Heart left ventricle (tissue), 16 donors: Measurements from ENCODE around the gene SERPINA6. TPM values are rescaled to one million over a fixed set of nuclear protein-coding genes. Genes with fewer than 3 reads are reported as not detected.

ENCODE experiments used
- ATAC-seq, 4 donors: fragments of 200-7000 bp; cut with Tn5 transposase; one replicate each; pipeline ENCODE4 v1.9.1; 2020 to 2022; ENCODE audit warnings: moderate library complexity in 4 of 4, mild to moderate bottlenecking in 3 of 4, moderate number of reproducible peaks in 1 of 4
- DNase-seq, 5 donors: peaks; one replicate each; pipeline ENCODE4 v3.0.0-alpha.2; 2020
- H3K27ac ChIP-seq, 12 donors: fragments of 200-600 bp; sonication (generic) in 4 of 12; one replicate each; pipeline versions ENCODE4 v1.5.0 to v1.8.0; 2016 to 2022; ENCODE audit warnings: mild to moderate bottlenecking in 2 of 12
- H3K27me3 ChIP-seq, 9 donors: fragments of 200-600 bp; sonication (generic) in 2 of 9; one replicate each; pipeline versions ENCODE4 v1.5.1 to v1.8.0; 2016 to 2022; ENCODE audit warnings: mild to moderate bottlenecking in 3 of 9
- H3K36me3 ChIP-seq, 9 donors: fragments of 200-600 bp; sonication (generic) in 2 of 9; one replicate each; pipeline versions ENCODE4 v1.5.0 to v1.8.0; 2018 to 2022; ENCODE audit warnings: mild to moderate bottlenecking in 2 of 9
- H3K4me1 ChIP-seq, 12 donors: fragments of 200-600 bp; sonication (generic) in 4 of 12; one replicate each; pipeline versions ENCODE4 v1.5.0 to v1.8.0; 2016 to 2022; ENCODE audit warnings: mild to moderate bottlenecking in 3 of 12
- H3K4me3 ChIP-seq, 12 donors: fragments of 200-600 bp; sonication (generic) in 4 of 12; one replicate each; pipeline versions ENCODE4 v1.5.0 to v1.8.0; 2017 to 2022; ENCODE audit warnings: mild to moderate bottlenecking in 9 of 12, moderate library complexity in 4 of 12
- H3K9me3 ChIP-seq, 12 donors: fragments of 200-600 bp; sonication (generic) in 4 of 12; one replicate each; pipeline versions ENCODE4 v1.5.0 to v1.8.0; 2016 to 2022; ENCODE audit warnings: mild to moderate bottlenecking in 1 of 12
- CTCF ChIP-seq, 12 donors: fragments of 200-600 bp; sonication (generic) in 4 of 12; IDR thresholded peaks; one replicate each; pipeline versions ENCODE4 v1.5.0 to v1.8.0; 2018 to 2022; ENCODE audit warnings: antibody characterized with exemption in 12 of 12, mild to moderate bottlenecking in 5 of 12
- POLR2A ChIP-seq, 2 donors: fragments of 450-650 bp; IDR thresholded peaks; one replicate each; pipeline ENCODE4 v1.6.1; 2017; ENCODE audit warnings: antibody characterized with exemption in 2 of 2, mild to moderate bottlenecking in 2 of 2, moderate library complexity in 2 of 2
- WGBS, 4 donors: extraction: QIAGEN DNeasy Blood & Tissue Kit in 2 of 4; methylation state at CpG; one replicate each; pipeline versions ENCODE4 v1.1.5 to v1.1.7; 2013 to 2018; 5-methylcytosine and 5-hydroxymethylcytosine counted together
- intact Hi-C, 10 donors: fragments of 100-400 bp; cut with DNase I; formaldehyde crosslinking; loops; one replicate each; pipeline versions ENCODE4 v1.11.1 to v1.14.2; 2022
- polyA plus RNA-seq, 2 donors: library from polyadenylated mRNA; stranded (reverse); fragments of 200-250 nt; gene quantifications; one replicate each; pipeline ENCODE4 v1.2.3, GENCODE V29; 2013
- total RNA-seq, 9 donors: library from RNA; depleted of rRNA in 2 of 9; stranded (reverse); fragments of >200 nt in 2 of 9; fragmentation: NEBNext Ultra II Directional in 3 of 9; extraction: Animal tissue kit (Norgen Biotek cat#: 25700) in 3 of 9; gene quantifications; one replicate each; pipeline versions ENCODE4 v1.1.0 to v1.2.4, GENCODE V29; 2016 to 2023
- donor health status: ischemic (EF 13 %, LVEDD 7.1; RV severe dilation, severe dysfunction).
- donor health status: healthy with polysubstance abuse.
- donor health status: DM: no; HTN: yes; CAD: no.
- donor health status: DM: no; HTN: no; CAD: no.
- donor health status: ischemic (EF 25% LVEDD 6.9; RV normal size, moderate dysfunction).
- donor health status: ischemic (EF 25% LVEDD 5.7; RV mildly dilated, moderate dysfunction).
- donor health status: healthy.
- donor health status: DM: yes; HTN: yes; CAD: no.
- donor health status: ischemic (EF 35%, LVEDD 5.7; RV mildly dilated, moderate dysfunction).
- donor health status: nonischemic (EF 11% LVEDD 7.7; RV severe dilation, severe dysfunction).
- donor health status: DM: yes; HTN: yes; CAD: no.
- donor health status: PGD.
- donor health status: ischemic (EF 29% LVEDD 5.4; RV normal size, mild dysfunction).
- donor health status: nonischemic (EF 23%, LVEDD 6.1; RV moderate dilation, normal function).

Gene SERPINA6
- total and polyA plus RNA-seq, 11 donors: not detected

GRCh38 chr14:94341656-94342333, 18.7 kb upstream of the SERPINA6 start:
- H3K36me3 ChIP-seq: no peaks in the 10 kb centered on the region
- peak overlapping the region in 1 of 12 donors; percentile 27 for H3K27ac ChIP-seq
- ATAC-seq: peak in 3 of 4 donors; percentile 43 to 50 (median 46)

GRCh38 chr14:94340533-94340932, 17.4 kb upstream of the SERPINA6 start:
- peaks cover 0 to 3% (median 0%) of the 10 kb centered on the region in 12 donors for H3K9me3 ChIP-seq
- no peak for ATAC-seq
- H3K4me3 ChIP-seq: no peak overlapping the region
- TF ChIP-seq POLR2A (IDR thresholded peaks at IDR 0.05): no peak
- no peak for TF ChIP-seq CTCF (IDR thresholded peaks at IDR 0.05)
- DNase-seq: no peak
- intact Hi-C loops: no loop called here
- H3K27me3 ChIP-seq: no peaks in the 10 kb centered on the region
- H3K36me3 ChIP-seq: no peaks in the 10 kb centered on the region
- H3K27ac ChIP-seq: no peak overlapping the region
- H3K4me1 ChIP-seq: peaks cover 0 to 18% (median 11%) of the 10 kb centered on the region in 12 donors

More at GRCh38 chr14:94341656-94342333, 18.7 kb upstream of the SERPINA6 start:
- Histone ChIP-seq H3K9me3 (peaks cover 0 to 3% (median 0%) of the 10 kb centered on the region in 12 donors), H3K4me1 (peaks cover 0 to 20% (median 11%) of the 10 kb centered on the region in 12 donors), H3K27me3 (no peaks in the 10 kb centered on the region), H3K4me3 (no peak overlapping the region)
- DNase-seq: no peak
- intact Hi-C loops: no loop called here
- WGBS, 4 donors: 37 to 41% (median 38%) methylated on average over 5 of the region's 5 CpGs
- no peak for TF ChIP-seq POLR2A (IDR thresholded peaks at IDR 0.05)
- TF ChIP-seq CTCF (IDR thresholded peaks at IDR 0.05): no peak

- H3K27me3 ChIP-seq: no peaks in the 10 kb centered on the region
- TF ChIP-seq POLR2A (IDR thresholded peaks at IDR 0.05) (no peak), CTCF (IDR thresholded peaks at IDR 0.05) (no peak)
- no peak overlapping the region for H3K4me3 ChIP-seq
- no peak overlapping the region for H3K27ac ChIP-seq
- intact Hi-C loops: no loop called here
- no peak for DNase-seq
- H3K9me3 ChIP-seq: peaks cover 0 to 3% (median 0%) of the 10 kb centered on the region in 12 donors
- H3K4me1 ChIP-seq: peaks cover 0 to 16% (median 11%) of the 10 kb centered on the region in 12 donors
- no peaks in the 10 kb centered on the region for H3K36me3 ChIP-seq
- ATAC-seq: no peak
- WGBS, 4 donors: 74 to 87% (median 80%) methylated on average over 2 of the region's 2 CpGs
These were observed 14.9 kb upstream of the SERPINA6 start for GRCh38 chr14:94338023-94338422.

GRCh38 chr14:94337274-94337673, 14.1 kb upstream of the SERPINA6 start:
- Histone ChIP-seq H3K27me3 (no peaks in the 10 kb centered on the region), H3K4me3 (no peak overlapping the region), H3K36me3 (no peaks in the 10 kb centered on the region), H3K4me1 (peaks cover 0 to 9% (median 7%) of the 10 kb centered on the region in 12 donors), H3K27ac (no peak overlapping the region), H3K9me3 (peaks cover 0 to 3% (median 0%) of the 10 kb centered on the region in 12 donors)
- ATAC-seq (no peak), DNase-seq (no peak)
- TF ChIP-seq POLR2A (IDR thresholded peaks at IDR 0.05) (no peak), CTCF (IDR thresholded peaks at IDR 0.05) (no peak)
- WGBS, 4 donors: 68 to 75% (median 73%) methylated on average over 6 of the region's 6 CpGs
- intact Hi-C loops: no loop called here
